HG03439 (cell line): ENCODE results near the gene PLA2G2F.

Experiments used
- ATAC-seq: cut with Tn5 transposase; IDR thresholded peaks from one replicate; pipeline ENCODE4 v1.9.1; 2021; ENCODE audit warnings: mild to moderate bottlenecking, moderate library complexity; ENCODE audit not compliant: unreplicated experiment

The PLA2G2F gene

DNA sequence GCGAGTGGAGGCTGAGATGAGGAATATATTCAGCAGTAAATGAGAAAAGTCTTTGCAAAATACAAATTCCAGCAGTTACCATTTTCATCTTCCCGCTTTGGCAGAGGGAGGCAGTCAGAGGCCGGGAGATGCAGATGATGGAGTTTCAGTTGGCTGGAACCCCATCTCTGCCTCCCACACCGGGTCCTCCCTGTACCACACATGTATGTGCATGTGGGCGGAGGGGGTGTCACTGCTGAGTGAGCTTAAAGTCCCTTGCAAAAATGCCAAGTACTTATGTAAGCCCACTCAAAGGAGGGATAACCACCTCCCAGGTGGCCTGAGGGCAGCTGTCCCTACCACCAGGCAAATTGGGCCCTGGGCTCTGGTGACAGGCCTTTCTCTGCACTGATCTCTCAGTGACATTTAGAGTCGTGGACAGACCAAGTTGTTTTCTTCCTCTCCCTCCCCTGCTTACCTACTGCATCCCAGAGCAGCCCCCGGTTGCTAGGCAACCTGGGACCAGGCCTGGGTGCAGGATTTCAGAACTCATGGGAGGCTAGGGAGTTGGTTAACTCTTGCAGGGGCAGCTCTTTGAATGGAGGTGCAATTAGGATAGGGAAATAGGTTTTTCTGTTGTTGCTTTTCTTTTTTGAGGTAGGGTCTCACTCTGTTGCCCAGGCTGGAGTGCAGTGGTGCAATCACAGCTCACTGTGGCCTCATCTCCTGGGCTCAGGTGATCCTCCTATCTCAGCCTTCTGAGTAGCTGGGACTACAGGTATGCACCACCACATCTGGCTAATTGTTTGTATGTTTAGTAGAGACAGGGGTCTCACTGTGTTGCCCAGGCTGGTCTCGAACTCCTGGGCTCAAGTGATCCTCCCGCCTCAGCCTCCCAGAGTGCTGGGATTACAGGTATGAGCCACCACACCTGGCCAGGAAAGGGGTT is 29.7 kb downstream of the PLA2G2F start:
- ATAC-seq: no peak

DNA sequence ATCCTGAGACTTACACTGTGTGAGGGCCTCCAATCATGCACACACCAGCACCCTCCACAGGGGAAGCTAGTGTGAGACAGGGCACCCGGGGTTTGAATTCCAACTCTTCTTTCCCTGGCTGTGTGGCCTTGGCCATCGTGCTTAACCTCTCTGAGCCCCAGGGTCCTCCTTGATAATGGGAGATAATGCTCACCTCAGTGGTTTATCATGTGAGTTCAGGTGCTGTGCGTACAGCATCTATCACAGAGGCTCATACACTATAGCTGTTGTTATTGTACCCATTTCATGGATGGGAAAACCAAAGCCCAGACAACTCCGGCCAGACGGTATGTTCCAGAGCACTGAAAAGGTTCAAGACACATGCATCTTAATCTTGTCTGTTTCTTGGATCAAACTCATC is 30.8 kb downstream of the PLA2G2F start:
- no peak for ATAC-seq

DNA sequence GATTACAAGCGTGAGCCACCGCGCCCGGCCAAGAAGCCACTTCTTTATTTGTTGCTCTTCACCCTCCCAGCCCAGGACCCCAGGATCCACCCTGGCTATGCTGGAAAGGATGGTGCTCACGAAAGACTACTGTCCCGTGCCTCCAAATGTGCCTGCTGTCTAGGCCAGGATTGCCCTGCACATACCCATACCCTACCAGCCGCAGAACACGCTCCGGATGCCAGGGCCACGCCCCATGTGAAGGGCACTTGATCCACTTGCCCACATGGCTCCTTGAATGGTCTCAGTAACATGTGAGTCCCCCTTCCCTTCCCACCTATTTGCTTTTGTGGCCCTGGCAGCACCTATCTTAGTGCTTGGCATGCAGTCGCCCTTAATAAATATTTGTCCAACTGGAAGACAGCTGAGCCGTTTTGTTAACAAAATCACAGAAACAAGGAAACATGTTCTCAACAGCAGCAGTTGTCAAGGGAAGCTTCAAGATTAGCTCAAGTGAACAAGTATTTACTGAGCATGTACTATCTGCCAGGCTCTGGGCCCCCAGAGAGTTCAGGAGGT is 33.0 kb downstream of the PLA2G2F start:
- ATAC-seq: no peak

DNA sequence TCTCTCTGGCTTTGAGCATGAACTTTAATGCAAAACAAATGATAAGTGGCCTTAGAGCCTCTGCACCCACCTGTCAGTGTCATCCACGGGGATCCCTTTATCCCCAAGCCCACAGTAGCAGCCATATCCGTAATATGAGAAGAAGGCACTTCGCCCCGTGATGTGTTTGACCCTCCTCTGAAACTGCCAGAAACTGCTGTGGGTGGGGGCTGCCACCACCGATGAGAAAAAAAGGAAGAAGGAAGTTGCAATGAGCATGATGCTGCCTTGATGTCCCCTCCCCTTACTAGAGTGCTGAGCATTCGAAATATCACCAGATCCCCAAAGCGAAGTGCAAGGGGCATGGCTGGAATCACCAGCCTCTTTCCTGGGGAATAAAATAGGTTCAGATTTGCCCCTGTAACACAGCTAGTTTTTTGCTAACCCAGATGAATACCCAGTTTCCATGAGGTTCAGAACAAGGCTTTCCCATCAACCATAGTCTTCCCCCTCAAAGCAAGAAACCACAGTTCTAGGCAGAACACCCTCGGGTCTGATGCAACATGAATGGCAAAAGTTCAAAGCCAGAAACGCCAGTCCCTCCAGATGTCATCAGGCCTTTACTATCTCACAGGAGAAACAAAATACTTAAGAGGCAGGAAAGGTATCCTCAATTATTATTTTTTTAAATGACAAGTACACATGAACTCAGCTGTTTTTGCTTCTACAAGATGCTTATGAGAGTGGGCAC is 36.0 kb downstream of the PLA2G2F start:
- no peak for ATAC-seq

DNA sequence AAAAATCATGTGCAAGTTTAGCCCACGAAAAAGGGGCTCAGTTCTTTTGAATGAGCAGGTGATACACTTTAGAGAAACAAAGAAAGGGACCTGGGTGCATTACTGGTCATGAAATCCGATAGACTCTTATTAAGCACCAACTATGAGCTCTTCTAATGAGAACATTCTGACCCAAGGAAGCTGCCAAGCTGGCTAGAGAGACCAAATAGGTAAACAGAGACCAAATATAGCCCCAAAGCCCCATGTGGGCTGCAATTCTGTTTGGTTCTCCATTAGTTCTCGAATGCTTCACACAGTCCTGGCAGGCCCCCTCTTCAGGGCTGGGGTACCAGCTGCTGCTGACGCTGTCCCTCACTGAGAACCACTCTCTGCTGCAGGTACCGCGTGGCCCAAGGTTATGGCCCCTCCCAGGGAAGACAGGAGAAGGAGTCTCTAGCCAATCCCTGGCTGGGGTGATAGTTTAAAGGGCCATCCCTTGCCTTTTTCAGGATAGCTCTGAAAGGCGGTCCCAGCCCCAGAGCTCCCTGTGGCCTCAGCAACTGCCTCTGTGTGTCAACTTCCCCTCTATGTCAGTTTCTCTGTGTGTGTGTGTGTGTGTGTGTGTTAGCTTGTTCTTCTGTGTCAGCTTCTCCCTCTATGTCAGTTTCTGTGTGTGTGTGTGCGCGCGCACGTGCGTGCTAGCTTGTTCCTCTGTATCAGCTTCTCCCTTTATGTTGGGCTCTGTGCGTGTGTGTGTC is 39.7 kb downstream of the PLA2G2F start:
- no peak for ATAC-seq

DNA sequence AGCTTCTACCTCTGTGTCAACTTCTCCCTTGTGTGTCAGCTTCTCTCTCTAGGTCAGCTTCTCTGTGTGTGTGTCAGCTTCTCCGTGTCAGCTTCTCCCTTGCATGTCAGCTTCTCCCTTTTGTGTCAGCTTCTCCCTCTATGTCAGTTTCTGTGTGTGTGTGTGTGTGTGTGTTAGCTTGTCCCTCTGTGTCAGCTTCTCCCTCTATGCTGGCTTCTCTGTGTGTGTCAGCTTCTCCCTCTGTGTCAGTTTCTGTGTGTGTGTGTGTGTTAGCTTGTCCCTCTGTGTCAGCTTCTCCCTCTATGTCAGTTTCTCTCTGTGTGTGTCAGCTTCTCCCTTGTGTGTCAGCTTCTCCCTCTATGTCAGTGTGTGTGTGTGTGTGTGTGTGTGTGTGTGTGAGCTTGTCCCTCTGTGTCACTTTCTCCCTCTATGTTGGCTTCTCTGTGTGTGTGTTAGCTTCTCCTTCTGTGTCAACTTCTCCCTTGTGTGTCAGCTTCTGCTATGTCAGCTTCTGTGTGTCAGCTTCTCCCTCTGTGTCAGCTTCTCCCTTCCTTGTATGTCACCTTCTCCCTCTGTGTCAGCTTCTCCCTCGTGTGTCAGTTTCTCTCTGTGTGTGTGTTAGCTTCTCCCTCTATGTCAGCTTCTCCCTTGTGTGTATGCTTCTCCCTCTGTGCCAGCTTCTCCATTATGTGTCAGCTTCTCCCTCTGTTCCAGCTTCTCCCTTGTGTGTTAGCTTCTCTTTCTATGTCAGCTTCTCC is 40.4 kb downstream of the PLA2G2F start:
- ATAC-seq: no peak

DNA sequence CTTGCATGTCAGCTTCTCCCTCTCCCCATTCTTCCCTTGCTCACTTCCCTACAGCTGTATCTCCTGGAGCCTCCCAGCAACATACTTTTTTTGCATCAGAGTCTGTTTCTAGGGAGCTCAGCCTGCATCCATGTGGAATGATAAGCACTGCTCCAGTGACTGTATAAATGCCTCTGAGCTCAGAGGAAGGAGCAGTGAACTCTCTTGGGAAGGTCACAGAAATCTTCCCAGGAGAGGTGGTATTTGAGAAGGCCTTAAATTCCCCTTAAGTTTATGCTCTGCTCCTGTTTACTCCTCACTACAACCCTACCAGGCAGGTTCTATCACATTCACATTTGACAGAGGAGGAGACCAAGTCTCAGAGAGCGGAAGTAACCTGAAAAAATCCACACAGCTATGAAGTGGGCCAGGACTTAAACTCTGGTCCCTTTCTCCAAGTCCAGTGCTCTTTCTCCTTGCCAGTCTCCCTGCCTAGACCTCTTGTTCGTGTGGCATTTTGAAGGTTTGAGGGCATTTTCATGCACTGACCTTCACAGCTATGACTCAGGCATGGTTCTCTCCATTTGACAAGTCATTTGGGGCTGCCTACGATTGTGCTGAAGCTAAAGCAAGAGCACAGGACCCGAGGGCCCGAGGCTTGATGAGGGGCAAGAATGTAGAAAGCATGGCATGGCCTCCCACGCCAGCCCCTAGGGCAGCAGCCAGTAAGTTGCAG is 41.2 kb downstream of the PLA2G2F start:
- no peak for ATAC-seq

DNA sequence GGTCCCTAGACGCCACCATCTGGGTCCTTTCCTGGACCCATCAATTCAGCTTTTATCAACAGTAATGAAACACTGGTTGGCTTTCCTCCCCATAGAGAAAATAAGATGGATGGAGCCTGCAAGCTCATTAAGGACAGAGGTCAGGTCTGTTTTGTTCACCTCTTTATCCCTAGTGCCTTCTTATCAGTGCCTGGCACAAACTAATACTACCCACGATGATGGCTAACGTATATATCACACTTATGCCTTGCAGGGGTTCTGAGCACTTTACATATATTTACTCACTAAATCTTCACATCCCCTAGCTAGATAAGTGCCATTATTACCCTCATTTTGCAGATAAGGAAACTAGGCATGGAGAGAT is 41.7 kb downstream of the PLA2G2F start:
- ATAC-seq: no peak

DNA sequence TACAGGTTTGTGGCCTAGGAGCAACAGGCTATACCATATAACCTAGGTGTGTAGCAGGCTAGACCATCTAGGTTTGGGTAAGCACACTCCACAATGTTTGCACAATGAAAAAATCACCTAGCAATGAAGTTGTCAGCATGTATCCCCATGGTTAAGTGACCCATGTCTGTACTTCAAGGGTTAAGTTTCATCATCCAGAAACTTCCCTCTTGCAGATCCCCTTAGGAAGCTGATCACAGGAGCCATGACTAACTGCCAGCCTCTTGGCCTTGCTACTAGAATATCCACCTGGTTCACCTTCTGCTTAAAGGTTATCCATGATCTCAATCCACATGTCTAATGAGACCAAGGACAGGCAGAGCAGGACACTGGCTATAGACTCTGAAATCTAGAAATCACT is 43.3 kb downstream of the PLA2G2F start:
- ATAC-seq: no peak

DNA sequence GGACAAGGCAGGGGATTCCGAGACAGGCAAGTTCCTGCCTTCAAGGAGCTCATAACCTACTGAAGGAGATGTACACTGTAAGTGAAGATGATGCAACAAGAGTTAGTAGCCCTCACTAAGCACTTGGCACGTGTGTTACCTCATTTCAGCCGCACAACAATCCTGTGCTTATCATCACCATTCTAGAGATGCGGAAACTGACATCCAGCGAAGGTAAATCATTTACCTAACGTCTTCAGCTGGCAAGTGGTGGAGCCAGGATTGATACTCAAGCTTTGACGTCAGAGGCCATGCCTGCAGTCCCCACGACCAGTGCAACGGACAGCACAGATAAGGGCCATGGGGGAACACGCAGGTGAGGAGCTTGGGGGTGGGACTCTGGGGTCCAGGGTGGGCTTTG is 43.9 kb downstream of the PLA2G2F start:
- ATAC-seq: no peak

DNA sequence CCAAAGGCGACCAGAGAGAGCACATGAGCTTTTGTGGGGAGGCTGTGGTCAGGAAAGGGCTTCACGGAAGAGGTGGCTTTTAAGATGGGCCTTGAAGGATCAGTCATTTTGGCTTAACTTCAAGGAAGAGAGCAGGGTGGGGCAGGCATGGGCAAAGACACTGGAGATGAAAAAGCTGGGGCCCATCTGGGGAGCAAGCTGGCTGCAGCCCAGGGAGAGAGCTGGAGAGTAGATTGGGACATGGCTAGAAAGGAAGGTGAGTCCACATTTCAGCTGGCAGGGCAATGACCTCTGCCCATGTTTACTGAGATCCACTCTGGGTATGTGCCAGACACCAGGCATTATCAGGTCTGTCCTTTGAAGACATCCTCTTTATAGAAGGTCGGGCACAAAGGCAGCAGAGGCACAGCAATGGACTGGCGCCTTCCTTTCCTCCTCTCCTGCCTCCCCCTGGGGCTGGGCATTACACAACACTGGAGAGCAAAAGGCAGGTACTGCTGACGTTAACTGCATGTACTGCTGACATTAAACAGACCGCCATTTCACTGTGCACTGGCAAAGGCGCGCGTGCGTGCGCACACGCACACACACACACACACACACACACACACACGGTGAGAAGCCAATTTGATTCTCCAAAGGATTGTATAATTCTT is 44.6 kb downstream of the PLA2G2F start:
- no peak for ATAC-seq

DNA sequence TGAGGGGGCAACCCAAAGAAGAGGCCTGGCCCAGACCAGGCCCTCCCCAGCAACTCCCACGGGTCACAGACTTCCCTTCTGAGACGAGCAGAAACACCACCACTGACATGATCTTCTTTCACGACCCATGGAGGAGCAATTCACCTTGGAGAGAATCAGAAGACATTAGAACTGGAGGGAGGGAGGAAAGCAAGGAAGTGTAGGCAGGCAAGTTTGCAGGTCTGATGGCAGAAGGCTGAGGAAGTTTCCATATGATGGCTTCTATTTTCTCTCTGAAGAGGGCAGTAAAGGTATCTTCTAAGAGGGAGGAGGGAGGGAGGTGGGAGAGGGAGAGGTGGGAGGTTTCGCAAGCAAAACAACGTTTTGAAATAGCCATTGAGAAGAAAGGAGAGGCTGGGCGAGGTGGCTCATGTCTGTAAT is 45.4 kb downstream of the PLA2G2F start:
- no peak for ATAC-seq

DNA sequence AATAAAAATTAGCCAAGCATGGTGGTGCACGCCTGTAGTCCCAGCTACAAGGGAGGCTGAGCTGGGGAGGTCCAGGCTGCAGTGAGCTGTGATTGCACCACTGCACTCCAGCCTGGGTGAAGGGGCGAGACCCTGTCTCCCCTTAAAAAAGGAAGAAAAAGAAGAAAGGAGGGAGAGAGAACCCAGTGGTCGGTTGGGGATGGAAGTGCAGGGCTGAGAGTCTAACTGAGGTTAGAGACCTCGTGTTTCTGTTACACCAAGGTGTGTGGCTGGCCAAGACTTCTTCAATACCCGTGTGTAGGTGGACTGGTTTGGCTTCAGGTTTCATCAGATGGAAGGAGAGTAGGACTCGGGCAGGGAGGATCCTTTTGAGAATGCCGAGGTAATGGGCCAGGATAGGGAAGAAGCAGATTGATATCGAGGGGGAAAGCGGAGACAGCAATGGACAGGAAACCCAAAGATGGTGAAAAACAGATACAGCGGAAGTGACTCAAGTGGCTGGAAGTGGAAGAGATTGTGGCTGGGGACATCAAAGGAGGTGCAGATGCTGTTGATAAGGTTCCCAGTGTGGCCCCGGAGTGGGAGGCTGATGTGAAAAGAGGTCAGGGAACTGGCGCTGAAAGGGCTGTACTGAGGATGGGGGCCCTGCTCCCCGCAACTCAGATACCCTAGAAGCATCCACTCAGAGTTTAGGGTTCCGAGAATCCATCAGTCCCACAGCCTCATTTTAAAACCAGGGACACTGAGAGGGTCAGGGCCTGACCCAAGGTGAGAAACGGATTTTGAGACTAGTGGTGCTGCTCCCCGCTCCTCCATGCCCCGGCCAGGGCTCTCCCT is 46.1 kb downstream of the PLA2G2F start:
- ATAC-seq: no peak

DNA sequence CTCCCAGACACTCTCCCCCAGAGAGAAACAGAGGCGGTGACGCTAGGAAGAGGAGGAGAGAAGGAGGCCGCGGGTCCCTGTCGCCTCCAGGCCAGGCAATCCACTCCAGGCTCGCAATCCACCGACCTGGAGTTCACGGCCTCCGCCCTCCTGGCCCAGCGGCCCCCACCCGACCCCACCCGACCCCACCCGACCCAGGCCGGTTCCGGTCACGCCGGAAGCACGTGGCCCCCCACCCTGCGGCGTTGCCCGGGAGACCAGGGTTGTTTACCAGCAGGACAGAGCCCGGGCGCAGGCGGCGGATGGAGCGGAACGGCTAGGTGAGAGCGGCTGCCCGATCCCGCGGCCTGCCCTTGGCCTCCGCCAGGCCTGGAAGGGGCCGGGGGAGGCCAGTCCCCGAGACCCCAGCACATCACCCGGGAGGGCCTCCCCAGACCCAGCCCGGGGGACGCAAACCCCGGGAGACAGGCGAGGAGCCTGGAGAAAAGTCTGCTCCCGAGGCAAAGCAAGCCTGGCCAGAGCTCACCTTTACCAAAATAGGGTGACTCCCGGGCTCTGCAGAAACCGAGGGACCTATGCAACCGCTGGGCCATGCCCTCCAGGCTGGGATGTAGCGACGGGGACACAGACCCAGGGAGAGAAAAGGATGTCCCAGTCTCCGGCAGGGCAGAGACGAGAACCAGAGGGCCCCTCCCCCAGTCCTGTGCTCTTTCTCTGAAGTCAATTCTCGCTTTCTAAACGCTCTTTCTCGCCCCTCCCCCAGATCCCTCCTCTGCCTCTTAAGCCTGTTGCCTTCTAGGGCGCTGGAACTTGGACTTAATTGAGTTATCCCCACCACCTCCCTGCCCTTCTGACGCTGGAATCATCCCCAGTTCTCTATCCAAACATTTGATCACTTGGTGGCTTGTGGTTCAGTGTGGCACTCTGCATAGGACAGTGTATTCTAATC is 47.0 kb downstream of the PLA2G2F start, which contains the start of the genes PLA2G2C and UBXN10:
TSS of gene PLA2G2C (minus strand) at position 685 of the 949 bp plus-strand sequence. CDS start 9,155 bp downstream, outside the sequence.
TSS of gene UBXN10 (plus strand) at position 263 of the 949 bp plus-strand sequence. CDS start 4,466 bp downstream, outside the sequence.
- ATAC-seq: no peak

DNA sequence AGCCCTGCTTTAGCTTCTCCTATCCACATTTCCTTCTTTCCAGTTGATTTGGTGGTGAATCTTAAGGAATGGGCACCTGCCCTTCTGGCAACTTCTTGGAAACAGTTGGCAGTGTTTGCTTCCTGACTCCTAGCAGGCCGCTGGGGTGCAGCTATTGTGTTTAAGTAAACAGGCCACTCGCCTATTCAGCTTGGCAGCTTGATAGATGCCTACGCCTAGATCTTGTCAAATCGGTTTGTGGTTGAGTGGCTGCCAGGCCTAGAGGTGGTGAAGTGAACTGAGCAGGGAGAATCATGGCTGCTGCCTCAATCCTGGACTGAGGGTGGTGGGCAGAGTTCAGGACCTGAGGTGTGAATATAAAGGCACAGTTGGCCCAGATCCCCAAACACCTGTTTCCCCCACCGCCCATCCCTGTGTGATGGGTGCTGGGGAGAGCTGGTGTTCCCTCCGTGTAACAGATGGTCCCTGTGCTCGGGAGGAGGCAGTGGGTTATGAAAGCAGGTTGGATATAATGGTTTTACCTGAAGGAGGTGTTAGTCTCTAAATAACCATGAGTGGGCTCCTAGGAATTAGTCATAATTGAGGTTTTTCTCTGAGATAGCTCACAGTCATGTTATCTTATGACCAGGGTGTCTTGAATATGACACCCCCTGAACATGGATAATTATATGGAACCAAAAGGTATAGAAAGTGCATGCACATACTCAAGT is 48.1 kb downstream of the PLA2G2F start:
- ATAC-seq: no peak

DNA sequence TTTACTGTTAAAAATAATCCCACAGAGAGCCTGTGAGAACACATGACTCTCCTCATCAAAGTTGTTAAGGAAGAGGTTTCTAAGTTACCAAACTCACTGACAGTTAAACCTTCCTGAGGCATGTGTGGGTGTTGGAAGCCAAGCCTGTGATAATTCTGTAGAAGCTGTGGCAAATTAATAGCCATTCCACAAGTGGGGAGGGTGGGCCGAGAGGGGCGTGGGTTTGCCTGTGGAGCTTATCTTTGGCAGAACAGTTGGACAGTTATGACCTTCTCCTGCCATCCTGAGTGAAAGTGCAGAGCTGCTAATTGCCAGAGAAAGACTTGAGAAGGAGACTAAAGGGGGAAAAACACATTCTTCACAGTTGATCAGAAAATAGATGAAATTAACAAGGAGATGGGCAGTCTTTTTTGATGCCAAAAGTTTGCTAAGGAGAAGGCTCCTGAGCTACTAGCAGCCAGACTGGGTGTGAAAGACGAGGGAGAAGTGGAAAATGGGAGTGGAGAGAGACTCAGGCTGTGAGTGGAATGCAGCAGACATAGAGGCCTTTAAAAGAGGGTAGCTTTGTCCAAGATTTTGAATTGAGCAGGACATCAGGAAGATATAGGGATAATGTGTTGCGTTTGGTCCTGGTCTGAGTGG is 48.8 kb downstream of the PLA2G2F start:
- ATAC-seq: no peak
